Activated CD4-positive, alpha-beta memory T cell treated with anti-CD3 and anti-CD28 coated beads, Interleukin-2, amount 10 ng/mL, durations not matched to agents 7 days and 5 days (primary cell): Measurements from ENCODE around the gene RNU5D-1. TPM values are rescaled to one million over a fixed set of nuclear protein-coding genes. Genes with fewer than 3 reads are reported as not detected.
"Not testable (repeated sequence)": the region's sequence is repeated elsewhere in the genome, so short reads cannot be mapped to it uniquely, and the experiment has no call there.

ENCODE experiments used
- CTCF ChIA-PET: fragments of 350-600 bp; sonication (Branson Sonifier 250); formaldehyde crosslinking; loops from one replicate; lab custom pipeline; 2021; ENCODE audit warnings: antibody characterized with exemption, inconsistent platforms; lab: Charles Lee
- POLR2A ChIA-PET: fragments of 350-600 bp; sonication (Branson Sonifier 250); formaldehyde crosslinking; loops from one replicate; lab custom pipeline; 2021; ENCODE audit warnings: antibody characterized with exemption; lab: Charles Lee
- DNase-seq: peaks from one replicate; pipeline ENCODE4 v3.0.0-alpha.2; 2020
- H3K27ac Mint-ChIP-seq: one replicate; pipeline ENCODE4 v1.8.0; 2021; ENCODE audit warnings: mild to moderate bottlenecking, mixed read lengths
- H3K27me3 Mint-ChIP-seq: one replicate; pipeline ENCODE4 v1.8.0; 2021; ENCODE audit warnings: mixed read lengths
- H3K36me3 Mint-ChIP-seq: one replicate; pipeline ENCODE4 v1.8.0; 2021; ENCODE audit warnings: low read depth, mixed read lengths
- H3K4me1 Mint-ChIP-seq: one replicate; pipeline ENCODE4 v1.8.0; 2021; ENCODE audit warnings: mixed read lengths
- H3K4me3 Mint-ChIP-seq: one replicate; pipeline ENCODE4 v1.8.0; 2021; ENCODE audit warnings: mild to moderate bottlenecking, mixed read lengths
- H3K9me3 Mint-ChIP-seq: one replicate; pipeline ENCODE4 v1.8.0; 2021; ENCODE audit warnings: mixed read lengths
- total RNA-seq, 2 experiments: library from RNA; stranded (reverse); gene quantifications; one replicate each; pipeline ENCODE4 v1.2.3, GENCODE V29; 2021

RNU5D-1 gene
- total RNA-seq, 2 experiments from 2014 or later = not detected

GRCh38 chr1:44714944-44715571 is 15.9 kb downstream of the RNU5D-1 start:
- ChIA-PET POLR2A (interaction anchor here (1.0 to 10.6 kb wide), 3 partner anchors 17 to 84 kb away, joined by 3 to 785 read pairs (median 4); partner anchors contain the start of gene RNU5D-1), CTCF (interaction anchor here (0.7 to 5.2 kb wide), 5 partner anchors 14 to 297 kb away, joined by 3 to 25 read pairs (median 4); partner anchors contain the start of gene UROD)
- DNase-seq = peak; percentile 74
- Mint-ChIP-seq H3K9me3 (no peaks in the 10 kb centered on the region), H3K4me1 (peaks cover 44% of the 10 kb centered on the region), H3K36me3 (no peaks in the 10 kb centered on the region), H3K27ac (peak overlapping the region; percentile 64), H3K4me3 (peak overlapping the region; percentile 24), H3K27me3 (peaks cover 12% of the 10 kb centered on the region)

- peaks cover 12% of the 10 kb centered on the region for H3K27me3 Mint-ChIP-seq
- H3K27ac Mint-ChIP-seq = peak overlapping the region; percentile 64
- H3K9me3 Mint-ChIP-seq = no peaks in the 10 kb centered on the region
- peaks cover 41% of the 10 kb centered on the region for H3K4me1 Mint-ChIP-seq
- H3K36me3 Mint-ChIP-seq = no peaks in the 10 kb centered on the region
- no peak overlapping the region for H3K4me3 Mint-ChIP-seq
- no peak for DNase-seq
- ChIA-PET CTCF (interaction anchor here (0.6 to 5.2 kb wide), 7 partner anchors 14 to 1948 kb away, joined by 3 to 25 read pairs (median 4); partner anchors contain the start of genes P3H1 and UROD), POLR2A (interaction anchor here (0.6 to 10.6 kb wide), 4 partner anchors 17 to 83 kb away, joined by 3 to 785 read pairs (median 4); partner anchors contain the start of gene RNU5D-1)
These were observed 16.4 kb downstream of the RNU5D-1 start for GRCh38 chr1:44714532-44714931.

GRCh38 chr1:44713321-44713781 is 17.6 kb downstream of the RNU5D-1 start:
- CTCF ChIA-PET = interaction anchor here (1.1 to 5.2 kb wide), 3 partner anchors 15 to 44 kb away, joined by 3 to 25 read pairs (median 4); partner anchors contain the start of gene ARMH1
- DNase-seq = no peak
- Mint-ChIP-seq H3K4me3 (no peak overlapping the region), H3K27ac (no peak overlapping the region), H3K4me1 (peaks cover 41% of the 10 kb centered on the region), H3K27me3 (peaks cover 15% of the 10 kb centered on the region), H3K9me3 (no peaks in the 10 kb centered on the region), H3K36me3 (no peaks in the 10 kb centered on the region)
- POLR2A ChIA-PET = interaction anchor here (1.5 to 3.3 kb wide), 2 partner anchors 8 to 63 kb away, joined by 3 to 45 read pairs; no protein-coding TSS in a partner anchor

- peaks cover 17% of the 10 kb centered on the region for H3K27me3 Mint-ChIP-seq
- CTCF ChIA-PET = interaction anchor here (0.6 to 2.5 kb wide), 5 partner anchors 11 to 55 kb away, joined by 3 to 16 read pairs (median 4); partner anchors contain the start of genes ARMH1 and TMEM53
- peak overlapping the region; percentile 5 for H3K4me3 Mint-ChIP-seq
- POLR2A ChIA-PET = interaction anchor here (1.2 to 2.1 kb wide), 3 partner anchors 9 to 13 kb away, joined by 4 to 22 read pairs (median 9); no protein-coding TSS in a partner anchor
- H3K36me3 Mint-ChIP-seq = no peaks in the 10 kb centered on the region
- DNase-seq = no peak
- no peaks in the 10 kb centered on the region for H3K9me3 Mint-ChIP-seq
- H3K27ac Mint-ChIP-seq = no peak overlapping the region
- peaks cover 14% of the 10 kb centered on the region for H3K4me1 Mint-ChIP-seq
These were observed 22.8 kb downstream of the RNU5D-1 start for GRCh38 chr1:44707959-44708831.

GRCh38 chr1:44707112-44707881 is 23.7 kb downstream of the RNU5D-1 start:
- CTCF ChIA-PET = interaction anchor here (2.0 to 2.5 kb wide), 2 partner anchors 10 to 54 kb away, joined by 5 to 16 read pairs; no protein-coding TSS in a partner anchor
- Mint-ChIP-seq H3K9me3 (no peaks in the 10 kb centered on the region), H3K4me1 (peaks cover 14% of the 10 kb centered on the region), H3K36me3 (no peaks in the 10 kb centered on the region), H3K4me3 (no peak overlapping the region), H3K27me3 (peaks cover 17% of the 10 kb centered on the region), H3K27ac (no peak overlapping the region)
- DNase-seq = no peak
- POLR2A ChIA-PET = interaction anchor here (1.2 to 2.1 kb wide), 3 partner anchors 11 to 24 kb away, joined by 5 to 22 read pairs (median 6); partner anchors contain the start of gene RNU5D-1

- Mint-ChIP-seq H3K36me3 (no peaks in the 10 kb centered on the region), H3K27me3 (peaks cover 11% of the 10 kb centered on the region), H3K4me3 (no peak overlapping the region), H3K9me3 (no peaks in the 10 kb centered on the region), H3K4me1 (peaks cover 14% of the 10 kb centered on the region), H3K27ac (no peak overlapping the region)
- DNase-seq = no peak
- ChIA-PET CTCF (interaction anchor here (0.9 to 2.5 kb wide), 3 partner anchors 9 to 53 kb away, joined by 3 to 16 read pairs (median 5); no protein-coding TSS in a partner anchor), POLR2A (interaction anchor here (1.6 to 2.1 kb wide), 2 partner anchors 10 to 16 kb away, joined by 5 to 22 read pairs; no protein-coding TSS in a partner anchor)
These were observed 25.0 kb downstream of the RNU5D-1 start for GRCh38 chr1:44705938-44706337.

- CTCF ChIA-PET = interaction anchor here (0.9 to 2.5 kb wide), 2 partner anchors 8 to 16 kb away, joined by 3 to 16 read pairs; no protein-coding TSS in a partner anchor
- POLR2A ChIA-PET = interaction anchor here (3.9 kb wide), 1 partner anchor 16 kb away, joined by 24 read pairs; no protein-coding TSS in a partner anchor
- peaks cover 14% of the 10 kb centered on the region for H3K4me1 Mint-ChIP-seq
These were observed 25.5 kb downstream of the RNU5D-1 start for GRCh38 chr1:44705470-44705869.

GRCh38 chr1:44701141-44701573 is 29.8 kb downstream of the RNU5D-1 start:
- Mint-ChIP-seq H3K27ac (no peak overlapping the region), H3K4me3 (no peak overlapping the region), H3K4me1 (peaks cover 16% of the 10 kb centered on the region), H3K9me3 (no peaks in the 10 kb centered on the region), H3K27me3 (peaks cover 2% of the 10 kb centered on the region), H3K36me3 (no peaks in the 10 kb centered on the region)
- CTCF ChIA-PET = interaction anchor here (0.6 kb wide), 1 partner anchor 1031 kb away, joined by 3 read pairs; no protein-coding TSS in a partner anchor
- POLR2A ChIA-PET = no interaction called here
- no peak for DNase-seq

More at GRCh38 chr1:44705470-44705869, 25.5 kb downstream of the RNU5D-1 start:
- no peak for DNase-seq
- Mint-ChIP-seq H3K9me3 (no peaks in the 10 kb centered on the region), H3K36me3 (no peaks in the 10 kb centered on the region), H3K27me3 (peaks cover 7% of the 10 kb centered on the region), H3K27ac (no peak overlapping the region), H3K4me3 (no peak overlapping the region)

GRCh38 chr1:44700573-44700972 is 30.4 kb downstream of the RNU5D-1 start:
- Mint-ChIP-seq H3K4me1 (peaks cover 18% of the 10 kb centered on the region), H3K4me3 (no peak overlapping the region), H3K27ac (no peak overlapping the region), H3K27me3 (no peaks in the 10 kb centered on the region), H3K36me3 (no peaks in the 10 kb centered on the region), H3K9me3 (no peaks in the 10 kb centered on the region)
- ChIA-PET CTCF (interaction anchor here (0.6 to 1.1 kb wide), 2 partner anchors 129 to 1032 kb away, joined by 3 read pairs; no protein-coding TSS in a partner anchor), POLR2A (no interaction called here)
- DNase-seq = no peak

GRCh38 chr1:44699375-44699774 is 31.6 kb downstream of the RNU5D-1 start:
- H3K4me3 Mint-ChIP-seq, H3K9me3 Mint-ChIP-seq, DNase-seq, H3K36me3 Mint-ChIP-seq, H3K27ac Mint-ChIP-seq, H3K27me3 Mint-ChIP-seq, POLR2A ChIA-PET: not testable (repeated sequence)
- peaks cover 18% of the 10 kb centered on the region for H3K4me1 Mint-ChIP-seq
- CTCF ChIA-PET = interaction anchor here (1.1 kb wide), 1 partner anchor 128 kb away, joined by 3 read pairs; no protein-coding TSS in a partner anchor

- ChIA-PET POLR2A (no interaction called here), CTCF (interaction anchor here (1.2 to 2.9 kb wide), 3 partner anchors 8 to 605 kb away, joined by 3 to 16 read pairs (median 3); no protein-coding TSS in a partner anchor)
- Mint-ChIP-seq H3K4me1 (peaks cover 20% of the 10 kb centered on the region), H3K27ac (no peak overlapping the region), H3K36me3 (no peaks in the 10 kb centered on the region), H3K27me3 (no peaks in the 10 kb centered on the region), H3K9me3 (no peaks in the 10 kb centered on the region), H3K4me3 (no peak overlapping the region)
- no peak for DNase-seq
These were observed 32.8 kb downstream of the RNU5D-1 start for GRCh38 chr1:44698138-44698537.
